ENCODE results near the gene TMEM63B. TPM values are rescaled to one million over a fixed set of nuclear protein-coding genes. Genes with fewer than 3 reads are reported as not detected.

The TMEM63B gene
- total RNA-seq, 1 donor from 2014 or later: 51.2 TPM

DNA sequence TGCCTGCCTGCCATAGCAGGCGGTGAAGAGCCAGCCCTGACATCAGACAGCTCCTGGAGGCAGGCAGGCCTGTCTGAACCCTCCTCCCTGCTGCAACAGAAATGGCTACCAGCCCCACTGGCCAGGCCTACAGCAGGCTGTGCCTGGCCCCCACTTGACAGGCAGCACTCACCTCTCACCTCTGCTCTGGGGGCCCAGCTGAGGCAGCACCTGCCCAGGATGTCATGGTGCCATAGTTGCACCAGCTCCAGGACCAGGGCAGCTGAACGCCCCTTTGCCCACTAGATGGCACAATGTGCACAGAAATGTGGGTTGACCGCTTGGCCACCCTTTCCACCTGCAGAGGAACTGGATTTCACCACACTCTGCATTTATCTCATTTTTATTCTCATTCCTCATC, 30.7 kb upstream of the TMEM63B start:
- no peak overlapping the region for H3K4me3 Mint-ChIP-seq
- peak overlapping the region; percentile 86 for H3K27ac Mint-ChIP-seq (ENCODE audit: unreplicated experiment)
- TF ChIP-seq, protein P1, sequence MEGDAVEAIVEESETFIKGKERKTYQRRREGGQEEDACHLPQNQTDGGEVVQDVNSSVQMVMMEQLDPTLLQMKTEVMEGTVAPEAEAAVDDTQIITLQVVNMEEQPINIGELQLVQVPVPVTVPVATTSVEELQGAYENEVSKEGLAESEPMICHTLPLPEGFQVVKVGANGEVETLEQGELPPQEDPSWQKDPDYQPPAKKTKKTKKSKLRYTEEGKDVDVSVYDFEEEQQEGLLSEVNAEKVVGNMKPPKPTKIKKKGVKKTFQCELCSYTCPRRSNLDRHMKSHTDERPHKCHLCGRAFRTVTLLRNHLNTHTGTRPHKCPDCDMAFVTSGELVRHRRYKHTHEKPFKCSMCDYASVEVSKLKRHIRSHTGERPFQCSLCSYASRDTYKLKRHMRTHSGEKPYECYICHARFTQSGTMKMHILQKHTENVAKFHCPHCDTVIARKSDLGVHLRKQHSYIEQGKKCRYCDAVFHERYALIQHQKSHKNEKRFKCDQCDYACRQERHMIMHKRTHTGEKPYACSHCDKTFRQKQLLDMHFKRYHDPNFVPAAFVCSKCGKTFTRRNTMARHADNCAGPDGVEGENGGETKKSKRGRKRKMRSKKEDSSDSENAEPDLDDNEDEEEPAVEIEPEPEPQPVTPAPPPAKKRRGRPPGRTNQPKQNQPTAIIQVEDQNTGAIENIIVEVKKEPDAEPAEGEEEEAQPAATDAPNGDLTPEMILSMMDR (conservative IDR thresholded peaks at IDR 0.05): peak; percentile 79
- H3K9me3 Mint-ChIP-seq: no peaks in the 10 kb centered on the region
- peaks cover 2% of the 10 kb centered on the region for H3K36me3 Mint-ChIP-seq (ENCODE audit: low read depth)
- DNase-seq (ENCODE audit: low read depth, low spot score): peak; percentile 62
- peaks cover 4% of the 10 kb centered on the region for H3K4me1 Mint-ChIP-seq
- no peaks in the 10 kb centered on the region for H3K27me3 Mint-ChIP-seq (ENCODE audit: low read depth)

DNA sequence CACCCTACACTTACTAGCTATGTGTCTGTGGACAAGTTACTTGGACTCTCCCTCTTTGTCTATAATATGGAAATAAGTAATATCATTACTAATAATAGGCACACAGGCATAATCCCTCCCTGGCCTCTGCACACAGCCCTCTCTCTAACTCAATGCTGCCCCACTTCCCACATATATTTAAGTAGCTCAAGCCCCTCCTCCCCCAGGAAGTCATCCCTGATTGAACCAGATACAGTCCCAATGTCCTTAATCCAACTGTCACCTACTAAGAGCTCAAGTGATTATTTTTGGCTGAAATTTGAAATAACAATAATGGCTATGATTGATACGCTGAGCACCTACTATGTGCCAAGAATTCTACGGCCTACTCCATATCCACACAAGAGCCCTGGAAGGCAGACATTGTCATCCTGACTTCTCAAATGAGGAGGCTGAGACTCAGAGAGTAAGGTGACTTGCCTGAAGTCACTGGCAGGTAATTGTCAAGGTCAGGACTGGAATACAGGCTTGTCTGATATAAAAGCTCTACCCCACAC, 29.5 kb upstream of the TMEM63B start:
- Mint-ChIP-seq H3K27me3 (ENCODE audit: low read depth) (no peaks in the 10 kb centered on the region), H3K27ac (ENCODE audit: unreplicated experiment) (peak overlapping the region; percentile 31), H3K36me3 (ENCODE audit: low read depth) (peaks cover 5% of the 10 kb centered on the region), H3K9me3 (no peaks in the 10 kb centered on the region), H3K4me1 (peaks cover 4% of the 10 kb centered on the region), H3K4me3 (no peak overlapping the region)
- no peak for DNase-seq (ENCODE audit: low read depth, low spot score)
- TF ChIP-seq, protein P1 (conservative IDR thresholded peaks at IDR 0.05): no peak

DNA sequence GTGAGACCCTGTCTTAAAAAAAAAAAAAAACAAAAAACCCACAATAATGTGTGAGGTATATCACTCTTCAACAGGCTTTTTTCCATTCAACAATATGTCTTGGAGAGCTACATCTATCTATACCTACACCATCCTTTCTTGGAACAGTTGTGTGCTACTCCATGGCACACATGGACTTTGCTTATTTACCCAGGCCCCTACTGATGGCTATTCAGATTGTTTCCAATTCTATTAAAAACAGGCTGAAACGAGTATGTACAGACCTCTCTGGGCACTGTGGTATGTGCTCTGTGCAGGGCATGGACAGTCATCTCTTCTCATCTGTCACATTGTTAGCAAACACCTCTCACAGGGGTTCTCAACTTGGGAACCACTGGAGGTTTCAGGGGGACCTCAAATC, 28.2 kb upstream of the TMEM63B start:
- Mint-ChIP-seq H3K27me3 (ENCODE audit: low read depth) (no peaks in the 10 kb centered on the region), H3K4me1 (peaks cover 4% of the 10 kb centered on the region), H3K27ac (ENCODE audit: unreplicated experiment) (no peak overlapping the region), H3K9me3 (no peaks in the 10 kb centered on the region), H3K36me3 (ENCODE audit: low read depth) (peaks cover 5% of the 10 kb centered on the region), H3K4me3 (no peak overlapping the region)
- no peak for DNase-seq (ENCODE audit: low read depth, low spot score)
- TF ChIP-seq, protein P1 (conservative IDR thresholded peaks at IDR 0.05): no peak

DNA sequence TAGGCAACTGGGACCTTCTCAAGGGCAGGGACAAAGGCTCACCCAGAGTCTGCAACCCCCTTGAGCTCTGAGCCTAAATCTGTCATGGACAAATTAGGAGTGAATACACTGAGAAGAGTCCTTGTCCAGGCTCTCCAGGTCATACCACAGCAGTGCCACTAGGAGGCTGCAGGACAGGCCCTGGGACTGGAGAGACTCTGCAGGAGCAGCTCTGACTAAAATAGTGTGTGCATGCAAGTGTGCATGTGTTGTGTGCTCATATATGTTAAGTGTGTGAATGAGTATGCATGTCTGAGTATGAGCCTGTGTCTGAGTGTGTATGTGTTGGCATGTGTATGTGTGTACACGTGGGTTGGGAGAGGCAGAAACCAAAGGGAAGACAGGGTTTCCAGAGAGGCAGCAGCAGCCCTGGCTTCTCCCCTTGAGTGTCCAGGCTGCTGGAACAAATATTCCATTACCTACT, 27.2 kb upstream of the TMEM63B start:
- no peaks in the 10 kb centered on the region for H3K27me3 Mint-ChIP-seq (ENCODE audit: low read depth)
- no peak overlapping the region for H3K27ac Mint-ChIP-seq (ENCODE audit: unreplicated experiment)
- no peaks in the 10 kb centered on the region for H3K9me3 Mint-ChIP-seq
- H3K36me3 Mint-ChIP-seq (ENCODE audit: low read depth): peaks cover 5% of the 10 kb centered on the region
- peak; percentile 28 for DNase-seq (ENCODE audit: low read depth, low spot score)
- TF ChIP-seq, protein P1 (conservative IDR thresholded peaks at IDR 0.05): peak; percentile 72
- H3K4me3 Mint-ChIP-seq: no peak overlapping the region
- peaks cover 4% of the 10 kb centered on the region for H3K4me1 Mint-ChIP-seq

DNA sequence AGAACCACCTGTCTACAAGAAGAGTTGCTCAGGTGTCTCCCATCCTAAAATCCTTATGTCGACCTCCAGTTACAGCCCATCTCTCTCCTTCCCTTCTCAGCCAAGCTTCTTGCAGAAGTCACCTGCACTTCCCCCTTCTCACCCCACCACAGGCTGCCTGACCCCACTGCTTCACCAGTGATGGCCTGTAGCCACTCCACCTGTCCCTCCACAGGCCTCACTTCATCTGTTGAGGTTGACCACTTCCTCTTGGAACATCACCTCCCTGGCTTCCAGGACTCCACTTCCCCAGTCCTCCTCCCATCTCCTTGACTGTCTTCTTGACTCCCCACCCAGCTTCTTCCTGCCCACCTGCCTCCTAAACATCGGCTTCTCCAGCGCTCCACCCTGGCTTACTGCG, 25.5 kb upstream of the TMEM63B start:
- H3K4me1 Mint-ChIP-seq: peaks cover 4% of the 10 kb centered on the region
- no peaks in the 10 kb centered on the region for H3K27me3 Mint-ChIP-seq (ENCODE audit: low read depth)
- H3K9me3 Mint-ChIP-seq: no peaks in the 10 kb centered on the region
- DNase-seq (ENCODE audit: low read depth, low spot score): no peak
- peaks cover 7% of the 10 kb centered on the region for H3K36me3 Mint-ChIP-seq (ENCODE audit: low read depth)
- no peak overlapping the region for H3K27ac Mint-ChIP-seq (ENCODE audit: unreplicated experiment)
- H3K4me3 Mint-ChIP-seq: no peak overlapping the region
- TF ChIP-seq, protein P1 (conservative IDR thresholded peaks at IDR 0.05): no peak
